Stimulated activated CD4-positive, alpha-beta T cell treated with anti-CD3 and anti-CD28 coated beads, TNF-alpha, amount 100 ng/mL, for 48 hours (primary cell): ENCODE data around the gene SDHB.
A peak's percentile ranks its signal among the peaks of the same experiment; 100 is the strongest.
"Not testable (repeated sequence)": the region's sequence is repeated elsewhere in the genome, so short reads cannot be mapped to it uniquely, and the experiment has no call there.

ENCODE experiments used
- DNase-seq, 3 donors: peaks; one replicate each; pipeline ENCODE4 v3.0.0-alpha.2; 2020; ENCODE audit warnings: low read depth in 3 of 3

The SDHB gene

GRCh38 chr1:17075470-17076255, 21.8 kb upstream of the SDHB start:
- no peak for DNase-seq

GRCh38 chr1:17071794-17072193, 18.0 kb upstream of the SDHB start:
- DNase-seq, result no peak

GRCh38 chr1:17070163-17070525, 16.3 kb upstream of the SDHB start:
- DNase-seq, result no peak

GRCh38 chr1:17069452-17070162, 15.8 kb upstream of the SDHB start:
- DNase-seq, result no peak

GRCh38 chr1:17068789-17069188, 15.0 kb upstream of the SDHB start:
- no peak for DNase-seq

- DNase-seq, result no peak
Observed at GRCh38 chr1:17067465-17068240, 13.8 kb upstream of the SDHB start.

- DNase-seq, result no peak
Observed at GRCh38 chr1:17067069-17067426, 13.2 kb upstream of the SDHB start.

GRCh38 chr1:17066361-17067068, 12.7 kb upstream of the SDHB start:
- no peak for DNase-seq

- DNase-seq, result no peak
Observed at GRCh38 chr1:17065666-17066065, 11.8 kb upstream of the SDHB start.

GRCh38 chr1:17062751-17063150, 8.9 kb upstream of the SDHB start:
- not testable (repeated sequence) for DNase-seq

GRCh38 chr1:17061892-17062291, 8.1 kb upstream of the SDHB start:
- no peak for DNase-seq

- no peak for DNase-seq
Observed at GRCh38 chr1:17061486-17061885, 7.7 kb upstream of the SDHB start.

- DNase-seq, result no peak
Observed at GRCh38 chr1:17060306-17060749, 6.5 kb upstream of the SDHB start.

- DNase-seq, result peak in 1 of 3 donors; percentile 18
Observed at GRCh38 chr1:17059391-17060305, 5.8 kb upstream of the SDHB start.

GRCh38 chr1:17056551-17056950, 2.7 kb upstream of the SDHB start:
- DNase-seq, result no peak

- DNase-seq, result no peak
Observed at GRCh38 chr1:17055801-17056200, 2.0 kb upstream of the SDHB start.

- DNase-seq, result no peak
Observed at GRCh38 chr1:17053086-17053684, 647 bp downstream of the SDHB start.

GRCh38 chr1:17052641-17053040, 1.2 kb downstream of the SDHB start:
- DNase-seq, result no peak

- no peak for DNase-seq
Observed at GRCh38 chr1:17052038-17052437, 1.8 kb downstream of the SDHB start.

GRCh38 chr1:17047924-17048323, 5.9 kb downstream of the SDHB start:
- DNase-seq, result no peak

GRCh38 chr1:17046334-17046657, 7.5 kb downstream of the SDHB start:
- DNase-seq, result no peak
